ENCODE results near the gene GTPBP6. TPM values are rescaled to one million over a fixed set of nuclear protein-coding genes. Genes with fewer than 3 reads are reported as not detected.

The GTPBP6 gene
- total RNA-seq, 5 donors from 2014 or later (not counting 1 experiment from before 2014, with no cell fraction given): 58.8 to 112 (median 111) TPM

- Histone ChIP-seq H3K4me3 (ENCODE audit: control insufficient read depth in 1 of 2, extremely low read depth in 1 of 2, low read length in 1 of 2) (no peak overlapping the region), H3K4me1 (ENCODE audit: control insufficient read depth in 1 of 2, extremely low read depth in 1 of 2, insufficient read depth in 2 of 2, low read length in 2 of 2) (peaks cover 0 to 10% of the 10 kb centered on the region in 2 experiments), H3K9me3 (no peaks in the 10 kb centered on the region), H3K27me3 (replicated peaks in 1 of 2; ENCODE audit: control insufficient read depth in 2 of 2, extremely low read depth in 1 of 2, insufficient read depth in 2 of 2, low read length in 1 of 2) (no peaks in the 10 kb centered on the region), H3K36me3 (ENCODE audit: control insufficient read depth in 2 of 2, extremely low read depth in 1 of 2, insufficient read depth in 1 of 2, low read length in 1 of 2) (peaks cover 0 to 10% of the 10 kb centered on the region in 2 donors), H3K27ac (ENCODE audit: low read length) (no peak overlapping the region)
- no peak overlapping the region for H3K4me3 Mint-ChIP-seq
- POLR2A ChIA-PET: no interaction called here
- WGBS (ENCODE audit: insufficient coverage): 100% methylated on average over 7 of the region's 13 CpGs
- CTCF ChIA-PET: no interaction called here
- peaks cover 47% of the 10 kb centered on the region for H3K36me3 Mint-ChIP-seq
- DNase-seq (no peak), ATAC-seq (replicated peaks in 1 of 4) (no peak)
- H3K9me3 Mint-ChIP-seq: peaks cover 0 to 13% (median 3%) of the 10 kb centered on the region in 3 donors
- H3K4me1 Mint-ChIP-seq: peaks cover 6 to 11% (median 8%) of the 10 kb centered on the region in 3 donors
- no peak overlapping the region for H3K27ac Mint-ChIP-seq
- no peaks in the 10 kb centered on the region for H3K27me3 Mint-ChIP-seq
These were observed 43.8 kb upstream of the GTPBP6 start for GRCh38 chrX:362351-362750.

GRCh38 chrX:361231-362145 is 42.9 kb upstream of the GTPBP6 start:
- 94% methylated on average over 54 of the region's 54 CpGs for WGBS (ENCODE audit: insufficient coverage)
- peaks cover 51% of the 10 kb centered on the region for H3K36me3 Mint-ChIP-seq

GRCh38 chrX:360496-361150 is 42.0 kb upstream of the GTPBP6 start:
- no peak overlapping the region for H3K27ac ChIP-seq (ENCODE audit: low read length)
- Mint-ChIP-seq H3K36me3 (peaks cover 53% of the 10 kb centered on the region), H3K27me3 (no peaks in the 10 kb centered on the region), H3K4me1 (peaks cover 21 to 22% (median 21%) of the 10 kb centered on the region in 3 donors), H3K4me3 (no peak overlapping the region), H3K9me3 (peaks cover 0 to 13% (median 3%) of the 10 kb centered on the region in 3 donors), H3K27ac (no peak overlapping the region)
- H3K27me3 ChIP-seq (replicated peaks in 1 of 2; ENCODE audit: control insufficient read depth in 2 of 2, extremely low read depth in 1 of 2, insufficient read depth in 2 of 2, low read length in 1 of 2): no peaks in the 10 kb centered on the region
- H3K4me3 ChIP-seq (ENCODE audit: control insufficient read depth in 1 of 2, extremely low read depth in 1 of 2, low read length in 1 of 2): no peak overlapping the region
- ChIA-PET POLR2A (no interaction called here), CTCF (no interaction called here)
- H3K9me3 ChIP-seq: no peaks in the 10 kb centered on the region
- H3K36me3 ChIP-seq (ENCODE audit: control insufficient read depth in 2 of 2, extremely low read depth in 1 of 2, insufficient read depth in 1 of 2, low read length in 1 of 2): peaks cover 0 to 10% of the 10 kb centered on the region in 2 donors
- H3K4me1 ChIP-seq (ENCODE audit: control insufficient read depth in 1 of 2, extremely low read depth in 1 of 2, insufficient read depth in 2 of 2, low read length in 2 of 2): peaks cover 0 to 21% of the 10 kb centered on the region in 2 experiments
- no peak for DNase-seq
- no peak for ATAC-seq (replicated peaks in 1 of 4)
- WGBS (ENCODE audit: insufficient coverage): 90% methylated on average over 18 of the region's 26 CpGs

More at GRCh38 chrX:361231-362145, 42.9 kb upstream of the GTPBP6 start:
- no peak overlapping the region for H3K27ac ChIP-seq (ENCODE audit: low read length)
- H3K9me3 ChIP-seq: no peaks in the 10 kb centered on the region
- ChIA-PET CTCF (no interaction called here), POLR2A (no interaction called here)
- H3K36me3 ChIP-seq (ENCODE audit: control insufficient read depth in 2 of 2, extremely low read depth in 1 of 2, insufficient read depth in 1 of 2, low read length in 1 of 2): peaks cover 0 to 10% of the 10 kb centered on the region in 2 donors
- no peak overlapping the region for H3K4me3 Mint-ChIP-seq
- H3K9me3 Mint-ChIP-seq: peaks cover 0 to 13% (median 3%) of the 10 kb centered on the region in 3 donors
- no peaks in the 10 kb centered on the region for H3K27me3 Mint-ChIP-seq
- ATAC-seq (replicated peaks in 1 of 4) (no peak), DNase-seq (no peak)
- H3K4me3 ChIP-seq (ENCODE audit: control insufficient read depth in 1 of 2, extremely low read depth in 1 of 2, low read length in 1 of 2): no peak overlapping the region
- no peaks in the 10 kb centered on the region for H3K27me3 ChIP-seq (replicated peaks in 1 of 2; ENCODE audit: control insufficient read depth in 2 of 2, extremely low read depth in 1 of 2, insufficient read depth in 2 of 2, low read length in 1 of 2)
- peaks cover 0 to 18% of the 10 kb centered on the region in 2 experiments for H3K4me1 ChIP-seq (ENCODE audit: control insufficient read depth in 1 of 2, extremely low read depth in 1 of 2, insufficient read depth in 2 of 2, low read length in 2 of 2)
- H3K27ac Mint-ChIP-seq: no peak overlapping the region
- H3K4me1 Mint-ChIP-seq: peaks cover 14 to 16% (median 15%) of the 10 kb centered on the region in 3 donors

- ATAC-seq (replicated peaks in 1 of 4): no peak
- Mint-ChIP-seq H3K9me3 (peaks cover 0 to 13% (median 3%) of the 10 kb centered on the region in 3 donors), H3K27me3 (no peaks in the 10 kb centered on the region), H3K4me1 (peaks cover 26 to 29% (median 27%) of the 10 kb centered on the region in 3 donors), H3K27ac (no peak overlapping the region), H3K36me3 (peaks cover 61% of the 10 kb centered on the region), H3K4me3 (no peak overlapping the region)
- Histone ChIP-seq H3K4me1 (ENCODE audit: control insufficient read depth in 1 of 2, extremely low read depth in 1 of 2, insufficient read depth in 2 of 2, low read length in 2 of 2) (peaks cover 0 to 21% of the 10 kb centered on the region in 2 experiments), H3K36me3 (ENCODE audit: control insufficient read depth in 2 of 2, extremely low read depth in 1 of 2, insufficient read depth in 1 of 2, low read length in 1 of 2) (peaks cover 0 to 10% of the 10 kb centered on the region in 2 donors), H3K27ac (ENCODE audit: low read length) (peak overlapping the region; percentile 62), H3K4me3 (ENCODE audit: control insufficient read depth in 1 of 2, extremely low read depth in 1 of 2, low read length in 1 of 2) (no peak overlapping the region), H3K9me3 (no peaks in the 10 kb centered on the region), H3K27me3 (replicated peaks in 1 of 2; ENCODE audit: control insufficient read depth in 2 of 2, extremely low read depth in 1 of 2, insufficient read depth in 2 of 2, low read length in 1 of 2) (no peaks in the 10 kb centered on the region)
- ChIA-PET CTCF (no interaction called here), POLR2A (no interaction called here)
- DNase-seq: no peak
- WGBS (ENCODE audit: insufficient coverage): 97% methylated on average over 26 of the region's 49 CpGs
These were observed 40.1 kb upstream of the GTPBP6 start for GRCh38 chrX:358651-359143.

- Histone ChIP-seq H3K36me3 (ENCODE audit: control insufficient read depth in 2 of 2, extremely low read depth in 1 of 2, insufficient read depth in 1 of 2, low read length in 1 of 2) (peaks cover 0 to 10% of the 10 kb centered on the region in 2 donors), H3K27ac (ENCODE audit: low read length) (peak overlapping the region; percentile 62), H3K4me1 (ENCODE audit: control insufficient read depth in 1 of 2, extremely low read depth in 1 of 2, insufficient read depth in 2 of 2, low read length in 2 of 2) (peaks cover 0 to 21% of the 10 kb centered on the region in 2 experiments), H3K4me3 (ENCODE audit: control insufficient read depth in 1 of 2, extremely low read depth in 1 of 2, low read length in 1 of 2) (no peak overlapping the region), H3K9me3 (no peaks in the 10 kb centered on the region), H3K27me3 (replicated peaks in 1 of 2; ENCODE audit: control insufficient read depth in 2 of 2, extremely low read depth in 1 of 2, insufficient read depth in 2 of 2, low read length in 1 of 2) (no peaks in the 10 kb centered on the region)
- H3K4me1 Mint-ChIP-seq: peaks cover 26 to 29% (median 27%) of the 10 kb centered on the region in 3 donors
- H3K36me3 Mint-ChIP-seq: peaks cover 53% of the 10 kb centered on the region
- H3K27me3 Mint-ChIP-seq: no peaks in the 10 kb centered on the region
- DNase-seq (peak in 32 of 35 experiments; percentile 17 to 70 (median 42)), ATAC-seq (replicated peaks in 1 of 4) (peak; percentile 87 to 98 (median 96))
- 83% methylated on average over 38 of the region's 48 CpGs for WGBS (ENCODE audit: insufficient coverage)
- peak overlapping the region; percentile 89 to 95 for H3K27ac Mint-ChIP-seq
- H3K4me3 Mint-ChIP-seq: peak overlapping the region; percentile 8 to 69 (median 45)
- CTCF ChIA-PET: no interaction called here
- POLR2A ChIA-PET: no interaction called here
- peaks cover 0 to 13% (median 3%) of the 10 kb centered on the region in 3 donors for H3K9me3 Mint-ChIP-seq
These were observed 39.3 kb upstream of the GTPBP6 start for GRCh38 chrX:357693-358471.

Measured in T-cell (primary cell).